MCF 10A (cell line): ENCODE measurements around the gene FRY. TPM values are rescaled to one million over a fixed set of nuclear protein-coding genes. Genes with fewer than 3 reads are reported as not detected.

Experiments
- BruUV-seq: library from RNA; stranded (reverse); fragments of 400-500 nt; replicated peaks from 2 replicates; lab custom pipeline; 2021; lab: Mats Ljungman, UMichigan
- CTCF ChIA-PET: fragments of 300-600 bp; sonication (Branson Sonifier 250); formaldehyde crosslinking; extraction: SDS; loops from one replicate; lab custom pipeline; 2021; ENCODE audit warnings: antibody characterized with exemption, inconsistent platforms; lab: Yijun Ruan, JAX
- POLR2A ChIA-PET: fragments of 300-600, 350-650 bp; sonication (Branson Sonifier 250); formaldehyde crosslinking; extraction: SDS; loops from one replicate; lab custom pipeline; 2020; ENCODE audit warnings: antibody characterized with exemption, inconsistent platforms; lab: Yijun Ruan, JAX
- DNase-seq: peaks from one replicate; pipeline ENCODE4 v3.0.0-alpha.2; 2018; ENCODE audit not compliant: unreplicated experiment
- H3K27ac Mint-ChIP-seq: one replicate; pipeline ENCODE4 v1.8.0; 2022; ENCODE audit warnings: mild to moderate bottlenecking, low read depth, mixed read lengths; ENCODE audit not compliant: unreplicated experiment
- H3K27me3 Mint-ChIP-seq: one replicate; pipeline ENCODE4 v1.8.0; 2022; ENCODE audit warnings: mixed read lengths; ENCODE audit not compliant: insufficient read depth, unreplicated experiment
- H3K36me3 Mint-ChIP-seq: one replicate; pipeline ENCODE4 v1.8.0; 2022; ENCODE audit warnings: mild to moderate bottlenecking, moderate library complexity, mixed read lengths; ENCODE audit not compliant: insufficient read depth, unreplicated experiment
- H3K4me1 Mint-ChIP-seq: one replicate; pipeline ENCODE4 v1.8.0; 2022; ENCODE audit warnings: mixed read lengths; ENCODE audit not compliant: insufficient read depth, unreplicated experiment
- H3K4me3 Mint-ChIP-seq: one replicate; pipeline ENCODE4 v1.8.0; 2022; ENCODE audit warnings: mild to moderate bottlenecking, moderate library complexity, mixed read lengths; ENCODE audit not compliant: unreplicated experiment
- H3K9me3 Mint-ChIP-seq: one replicate; pipeline ENCODE4 v1.8.0; 2022; ENCODE audit warnings: mixed read lengths; ENCODE audit not compliant: unreplicated experiment
- intact Hi-C: fragments of 100-400 bp; cut with micrococcal nuclease; formaldehyde crosslinking; loops from 2 replicates; pipeline ENCODE4 v1.14.1; 2022
- total RNA-seq: library from RNA; stranded (reverse); gene quantifications from 2 replicates; pipeline ENCODE4 v1.2.3, GENCODE V29; 2022
- TF ChIP-seq, protein P1 (sequence below): fragments of 200-600 bp; IDR thresholded peaks from one replicate; pipeline ENCODE4 v1.8.0; 2022; ENCODE audit warnings: antibody characterized with exemption, mild to moderate bottlenecking; ENCODE audit not compliant: unreplicated experiment

The FRY gene
- total RNA-seq, 1 experiment from 2014 or later: 8.9 TPM

DNA sequence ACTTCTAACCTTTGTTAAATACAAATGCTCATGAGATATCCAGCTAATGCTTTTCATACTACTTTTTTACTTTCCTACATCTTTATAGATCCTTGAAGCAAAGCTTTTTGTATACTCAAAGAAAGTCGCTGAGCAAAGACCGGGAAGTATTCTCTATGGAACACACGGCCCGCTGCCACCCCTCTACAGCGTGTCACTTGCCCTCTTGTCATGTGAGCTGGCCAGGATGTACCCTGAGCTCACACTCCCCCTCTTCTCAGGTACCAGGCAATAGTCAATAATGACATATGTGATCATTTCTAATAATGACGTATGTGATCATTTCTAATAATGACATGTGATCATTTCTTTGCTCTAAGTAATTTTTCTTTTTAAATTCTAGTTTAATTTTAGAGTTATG, 170.7 kb downstream of the FRY start:
- ChIA-PET CTCF (no interaction called here), POLR2A (interaction anchor here (0.7 kb wide), 1 partner anchor 8 kb away, joined by 3 read pairs; no protein-coding TSS in a partner anchor)
- Mint-ChIP-seq H3K27me3 (no peaks in the 10 kb centered on the region), H3K9me3 (no peaks in the 10 kb centered on the region), H3K27ac (no peak overlapping the region), H3K4me3 (no peak overlapping the region), H3K4me1 (no peaks in the 10 kb centered on the region), H3K36me3 (no peaks in the 10 kb centered on the region)
- no peak for DNase-seq
- TF ChIP-seq, protein P1, sequence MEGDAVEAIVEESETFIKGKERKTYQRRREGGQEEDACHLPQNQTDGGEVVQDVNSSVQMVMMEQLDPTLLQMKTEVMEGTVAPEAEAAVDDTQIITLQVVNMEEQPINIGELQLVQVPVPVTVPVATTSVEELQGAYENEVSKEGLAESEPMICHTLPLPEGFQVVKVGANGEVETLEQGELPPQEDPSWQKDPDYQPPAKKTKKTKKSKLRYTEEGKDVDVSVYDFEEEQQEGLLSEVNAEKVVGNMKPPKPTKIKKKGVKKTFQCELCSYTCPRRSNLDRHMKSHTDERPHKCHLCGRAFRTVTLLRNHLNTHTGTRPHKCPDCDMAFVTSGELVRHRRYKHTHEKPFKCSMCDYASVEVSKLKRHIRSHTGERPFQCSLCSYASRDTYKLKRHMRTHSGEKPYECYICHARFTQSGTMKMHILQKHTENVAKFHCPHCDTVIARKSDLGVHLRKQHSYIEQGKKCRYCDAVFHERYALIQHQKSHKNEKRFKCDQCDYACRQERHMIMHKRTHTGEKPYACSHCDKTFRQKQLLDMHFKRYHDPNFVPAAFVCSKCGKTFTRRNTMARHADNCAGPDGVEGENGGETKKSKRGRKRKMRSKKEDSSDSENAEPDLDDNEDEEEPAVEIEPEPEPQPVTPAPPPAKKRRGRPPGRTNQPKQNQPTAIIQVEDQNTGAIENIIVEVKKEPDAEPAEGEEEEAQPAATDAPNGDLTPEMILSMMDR: no peak
- intact Hi-C loops: no loop called here
- BruUV-seq: no TSS peak

DNA sequence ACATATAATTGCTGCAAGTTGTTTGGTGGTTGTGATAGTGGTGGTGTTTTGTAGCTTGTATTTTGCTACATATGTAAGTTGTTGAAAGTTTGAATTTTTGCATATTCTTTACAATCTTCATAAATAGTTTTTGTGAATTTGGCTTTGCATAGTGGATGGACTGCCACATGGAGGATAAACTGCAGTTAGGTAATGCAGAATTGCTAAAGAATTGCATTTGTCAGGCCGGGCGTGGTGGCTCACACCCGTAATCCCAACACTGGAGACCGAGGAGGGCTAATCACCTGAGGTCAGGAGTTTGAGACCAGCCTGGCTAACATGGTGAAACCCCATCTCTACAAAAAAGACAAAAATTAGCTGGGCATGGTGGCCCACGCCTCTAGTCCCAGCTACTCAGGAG, 171.6 kb downstream of the FRY start:
- intact Hi-C loops: no loop called here
- CTCF ChIA-PET: interaction anchor here (0.8 to 1.1 kb wide), 2 partner anchors 12 to 16 kb away, joined by 3 read pairs; no protein-coding TSS in a partner anchor
- H3K36me3 Mint-ChIP-seq: no peaks in the 10 kb centered on the region
- no peaks in the 10 kb centered on the region for H3K4me1 Mint-ChIP-seq
- TF ChIP-seq, protein P1: no peak
- no peak overlapping the region for H3K4me3 Mint-ChIP-seq
- POLR2A ChIA-PET: no interaction called here
- H3K27ac Mint-ChIP-seq: no peak overlapping the region
- no TSS peak for BruUV-seq
- H3K27me3 Mint-ChIP-seq: no peaks in the 10 kb centered on the region
- no peak for DNase-seq
- H3K9me3 Mint-ChIP-seq: no peaks in the 10 kb centered on the region

DNA sequence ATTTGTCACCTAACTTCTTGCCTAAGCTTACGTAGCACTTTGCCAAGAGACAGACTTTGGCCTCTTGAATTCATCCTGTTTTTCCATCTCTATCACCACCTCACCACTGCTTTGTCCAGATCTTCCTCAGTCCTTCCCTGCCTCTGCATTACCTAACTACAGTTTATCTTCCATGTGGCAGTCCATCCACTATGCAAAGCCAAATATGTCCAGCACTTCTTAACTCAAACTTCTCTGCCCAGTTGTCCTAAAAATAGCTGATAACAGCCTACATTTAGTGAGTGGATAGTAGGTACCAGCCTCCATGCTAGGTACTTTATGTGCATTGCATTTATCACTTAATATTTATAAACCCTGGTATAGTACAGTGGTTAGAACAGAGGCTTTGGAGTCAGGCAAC, 172.2 kb downstream of the FRY start:
- no peaks in the 10 kb centered on the region for H3K9me3 Mint-ChIP-seq
- no peaks in the 10 kb centered on the region for H3K36me3 Mint-ChIP-seq
- no peak overlapping the region for H3K27ac Mint-ChIP-seq
- ChIA-PET POLR2A (no interaction called here), CTCF (interaction anchor here (1.0 to 1.1 kb wide), 2 partner anchors 17 to 39 kb away, joined by 3 to 4 read pairs; no protein-coding TSS in a partner anchor)
- H3K4me3 Mint-ChIP-seq: no peak overlapping the region
- DNase-seq: no peak
- TF ChIP-seq, protein P1: no peak
- intact Hi-C loops: no loop called here
- H3K4me1 Mint-ChIP-seq: no peaks in the 10 kb centered on the region
- BruUV-seq: no TSS peak
- no peaks in the 10 kb centered on the region for H3K27me3 Mint-ChIP-seq

DNA sequence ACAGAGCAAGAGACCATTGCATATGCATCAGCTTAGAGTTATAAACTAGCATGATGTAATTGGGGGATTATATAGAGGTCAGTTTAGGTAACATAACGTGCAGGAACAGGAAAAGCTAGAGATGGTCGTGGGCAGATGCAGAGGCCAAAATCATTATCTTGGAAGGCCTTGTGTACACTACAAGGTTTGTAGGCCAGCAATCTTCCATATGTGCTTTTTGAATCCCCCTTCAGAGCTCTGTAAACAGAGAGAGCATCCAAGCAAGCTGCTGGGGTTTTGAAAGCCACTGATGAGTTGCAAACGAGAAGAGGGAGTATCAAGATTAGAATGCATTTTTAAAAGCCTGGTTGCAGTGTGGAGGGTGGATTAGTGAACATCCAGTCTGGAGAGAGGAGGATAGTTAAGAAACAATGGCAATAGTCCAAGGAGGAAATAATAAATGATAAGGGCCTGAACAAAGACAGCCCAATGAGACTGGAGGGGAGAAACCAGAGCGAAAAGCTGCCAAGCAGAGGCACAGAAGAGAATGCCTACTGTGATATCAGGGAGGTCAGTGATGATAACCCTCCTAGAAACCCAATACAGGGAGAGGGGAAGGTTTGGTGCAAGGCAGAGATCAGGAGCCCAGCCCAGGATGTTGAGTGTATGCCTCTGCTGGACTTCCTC, 174.0 kb downstream of the FRY start:
- Mint-ChIP-seq H3K36me3 (no peaks in the 10 kb centered on the region), H3K9me3 (no peaks in the 10 kb centered on the region), H3K4me3 (no peak overlapping the region), H3K4me1 (no peaks in the 10 kb centered on the region), H3K27me3 (no peaks in the 10 kb centered on the region), H3K27ac (no peak overlapping the region)
- ChIA-PET POLR2A (interaction anchor here (1.2 kb wide), 1 partner anchor 10 kb away, joined by 3 read pairs; no protein-coding TSS in a partner anchor), CTCF (interaction anchor here (0.6 to 0.9 kb wide), 2 partner anchors 13 to 121 kb away, joined by 3 to 5 read pairs; no protein-coding TSS in a partner anchor)
- TF ChIP-seq, protein P1: no peak
- BruUV-seq: no TSS peak
- DNase-seq: no peak
- intact Hi-C loops: no loop called here
